HepG2 (cell line): ENCODE measurements around the gene PUS7. TPM values are rescaled to one million over a fixed set of nuclear protein-coding genes. Genes with fewer than 3 reads are reported as not detected.
A peak's percentile ranks its signal among the peaks of the same experiment; 100 is the strongest.

Source experiments
- ATAC-seq: fragments of 200-7000 bp; cut with Tn5 transposase; 3 replicates; pipeline ENCODE4 v1.9.1; 2020; ENCODE audit warnings: mild to moderate bottlenecking, moderate library complexity
- BruUV-seq: library from RNA; stranded (reverse); fragments of 400-500 nt; replicated peaks from 2 replicates; lab custom pipeline; 2021; lab: Mats Ljungman, UMichigan
- CTCF ChIA-PET: fragments of 300-600 bp; formaldehyde crosslinking; extraction: SDS; loops from one replicate; lab custom pipeline; 2021; ENCODE audit warnings: low total read pairs, inconsistent platforms, low intra/inter-chr PET ratio; lab: Yijun Ruan, JAX
- POLR2A ChIA-PET: fragments of 350-600 bp; sonication (Branson Sonifier 250); formaldehyde crosslinking; loops from one replicate; lab custom pipeline; 2020; ENCODE audit warnings: antibody characterized with exemption, inconsistent platforms; lab: Yijun Ruan, JAX
- DNase-seq: peaks from one replicate; pipeline ENCODE4 v3.0.0-alpha.2; 2015; ENCODE audit warnings: low spot score
- FAIRE-seq: peaks from 3 replicates; lab custom pipeline; 2011; peaks lifted over from hg19 to GRCh38; lab: Jason Lieb, UNC
- H2AFZ ChIP-seq: one replicate; pipeline ENCODE4 v1.6.1; 2011; ENCODE audit warnings: low read length, inconsistent platforms
- H3K27ac ChIP-seq: fragments of 300-600 bp; 3 replicates; pipeline ENCODE4 v1.8.0; 2011; ENCODE audit warnings: mixed run types, mild to moderate bottlenecking, mixed read lengths, low read length, inconsistent platforms; ENCODE audit not compliant: insufficient read depth; ENCODE audit errors: extremely low read length
- H3K27me3 ChIP-seq, 2 experiments: fragments of 200-600 bp in 1 of 2; 2 replicates in 1 of 2; 3 replicates in 1 of 2; pipeline versions ENCODE4 v1.6.0 to v1.8.0; 2011; ENCODE audit warnings: low read length in 2 of 2, mild to moderate bottlenecking in 2 of 2, moderate library complexity in 2 of 2, inconsistent platforms in 1 of 2; ENCODE audit not compliant: insufficient read depth in 2 of 2, control insufficient read depth in 1 of 2
- H3K36me3 ChIP-seq, 2 experiments: fragments of 200-600 bp in 1 of 2; replicated peaks in 1 of 2; 2 replicates in 1 of 2; 3 replicates in 1 of 2; pipeline versions ENCODE4 v1.5.1 to v1.8.0; 2011; ENCODE audit warnings: low read length in 2 of 2, inconsistent platforms in 1 of 2; ENCODE audit not compliant: insufficient read depth in 2 of 2, control insufficient read depth in 1 of 2
- H3K4me1 ChIP-seq: 2 replicates; pipeline ENCODE4 v1.5.1; 2012; ENCODE audit warnings: low read length, inconsistent platforms; ENCODE audit not compliant: insufficient read depth
- H3K4me2 ChIP-seq: 2 replicates; pipeline ENCODE4 v1.6.0; 2011; ENCODE audit warnings: low read depth, low read length, inconsistent platforms
- H3K4me3 ChIP-seq, 3 experiments: fragments of 200-600 bp in 1 of 3; sonication (generic), shearing (Covaris generic) in 1 of 3; replicated peaks in 1 of 3; 2 replicates each; pipeline ENCODE4 v1.5.1; 2011 to 2016; ENCODE audit warnings: low read length in 3 of 3, inconsistent platforms in 2 of 3, low read depth in 2 of 3, mild to moderate bottlenecking in 2 of 3, control low read depth in 1 of 3, mixed read lengths in 1 of 3; ENCODE audit not compliant: insufficient read depth in 1 of 3
- H3K79me2 ChIP-seq: one replicate; pipeline ENCODE4 v1.6.1; 2011; ENCODE audit warnings: low read length, inconsistent platforms; ENCODE audit not compliant: insufficient read depth
- H3K9ac ChIP-seq: 2 replicates; pipeline ENCODE4 v1.6.0; 2011; ENCODE audit warnings: mild to moderate bottlenecking, low read depth, low read length, inconsistent platforms; ENCODE audit not compliant: insufficient read depth
- H3K9me3 ChIP-seq: 2 replicates; pipeline ENCODE4 v1.5.1; 2012; ENCODE audit warnings: mild to moderate bottlenecking, low read length
- H4K20me1 ChIP-seq: 2 replicates; pipeline ENCODE4 v1.6.0; 2011; ENCODE audit warnings: inconsistent platforms, mild to moderate bottlenecking, low read length, moderate library complexity; ENCODE audit not compliant: insufficient read depth
- ATF7 ChIP-seq, 2 experiments: fragments of 450-650 bp in 1 of 2; sonication (generic) in 1 of 2; formaldehyde crosslinking in 1 of 2; IDR thresholded peaks; 2 replicates each; pipeline versions ENCODE4 v1.4.0 to v1.6.1; 2016 to 2020; ENCODE audit warnings: antibody characterized with exemption in 1 of 2, mild to moderate bottlenecking in 1 of 2, missing genetic modification reagents in 1 of 2
- MAFK ChIP-seq, 2 experiments: IDR thresholded peaks in 1 of 2; conservative IDR thresholded peaks in 1 of 2; 2 replicates each; pipeline ENCODE4 v1.6.1; 2011; ENCODE audit warnings: improper control_type of control experiment in 2 of 2, low read length in 2 of 2
- NFAT5 ChIP-seq: sonication (generic); formaldehyde crosslinking; IDR thresholded peaks from 2 replicates; pipeline ENCODE4 v1.4.0; 2020; ENCODE audit warnings: missing genetic modification reagents
- THYN1 ChIP-seq: sonication (generic); formaldehyde crosslinking; IDR thresholded peaks from 2 replicates; pipeline ENCODE4 v1.8.1; 2023; ENCODE audit warnings: low read depth, mild to moderate bottlenecking, moderate library complexity, missing genetic modification reagents, borderline replicate concordance
- WGBS: methylation state at CpG from one replicate; pipeline ENCODE4 v1.1.6; 2017; ENCODE audit warnings: low lambda C conversion rate; 5-methylcytosine and 5-hydroxymethylcytosine counted together
- in situ Hi-C: cut with HindIII; loops from 2 replicates; pipeline ENCODE4 v1.10.0; 2017; ENCODE audit warnings: low pct_unique_long_range_greater_than_20kb; ENCODE audit not compliant: extremely low pct_ligation_motif_present
- intact Hi-C: fragments of 100-400 bp; cut with micrococcal nuclease; formaldehyde crosslinking; loops from one replicate; pipeline ENCODE4 v1.10.0; 2022; ENCODE audit not compliant: unreplicated experiment
- polyA plus RNA-seq, 8 experiments: library from polyadenylated mRNA; depleted of rRNA in 3 of 8; stranded (reverse) in 7 of 8; unstranded in 1 of 8; fragments of >200 nt; fragmentation: Illumina TruSeq in 4 of 8; extraction: Trizol in 4 of 8; gene quantifications; 2 replicates each; pipeline versions ENCODE4 v1.2.1 to v1.2.3, GENCODE V29; 2011 to 2016; ENCODE audit warnings: low read depth in 4 of 8, missing spikeins in 1 of 8, mixed read lengths in 1 of 8; ENCODE audit not compliant: insufficient read depth in 1 of 8
- total RNA-seq, 5 experiments: library from RNA; depleted of rRNA; stranded (reverse); fragments of >200 nt; fragmentation: Illumina TruSeq; extraction: Trizol; gene quantifications; 2 replicates each; pipeline ENCODE4 v1.2.3, GENCODE V29; 2016; ENCODE audit warnings: low read depth in 1 of 5

The PUS7 gene
- total and polyA plus RNA-seq, 2 of the 13 experiments (the other 11 are each of a cell fraction or from before 2014, with no cell fraction given), result 14.4 to 41.2 TPM

- WGBS, result 100% methylated on average over 1 of the region's 1 CpG
- POLR2A ChIA-PET, result no interaction called here
Observed at GRCh38 chr7:105474045-105474444, 48.0 kb downstream of the PUS7 start.

GRCh38 chr7:105473163-105473562, 48.9 kb downstream of the PUS7 start:
- Histone ChIP-seq H3K27me3 (no peaks in the 10 kb centered on the region), H3K36me3 (peaks cover 1 to 30% of the 10 kb centered on the region in 2 experiments; a peak in 4 of 5 replicates), H3K4me3 (no peak overlapping the region), H3K27ac (no peak overlapping the region), H4K20me1 (no peaks in the 10 kb centered on the region), H3K79me2 (no peaks in the 10 kb centered on the region), H3K4me1 (no peaks in the 10 kb centered on the region), H3K9me3 (no peaks in the 10 kb centered on the region), H3K9ac (no peak overlapping the region), H2AFZ (no peak overlapping the region), H3K4me2 (no peak overlapping the region)
- 96% methylated on average over 4 of the region's 4 CpGs for WGBS
- FAIRE-seq (no peak), DNase-seq (no peak), ATAC-seq (no peak)
- BruUV-seq, result no TSS peak
- in situ Hi-C loops (no loop called here), intact Hi-C loops (no loop called here)
- ChIA-PET CTCF (no interaction called here), POLR2A (no interaction called here)
- TF ChIP-seq MAFK (conservative IDR thresholded peaks at IDR 0.05 in 1 of 2, IDR thresholded peaks at IDR 0.05 in 1 of 2; ENCODE audit: low read length in 2 of 2) (peak; percentile 16 to 19; a peak in 1 of 4 replicates), NFAT5 (CRISPR knock-in tag) (no peak)

More at GRCh38 chr7:105474045-105474444, 48.0 kb downstream of the PUS7 start:
- H3K36me3 ChIP-seq, result peaks cover 2 to 37% of the 10 kb centered on the region in 2 experiments; a peak in 4 of 5 replicates
- FAIRE-seq (no peak), DNase-seq (no peak), ATAC-seq (no peak)
- no peaks in the 10 kb centered on the region for H3K27me3 ChIP-seq
- H3K9ac ChIP-seq, result no peak overlapping the region
- CTCF ChIA-PET, result no interaction called here
- no peaks in the 10 kb centered on the region for H3K4me1 ChIP-seq
- H3K4me3 ChIP-seq, result no peak overlapping the region
- H3K79me2 ChIP-seq, result no peaks in the 10 kb centered on the region
- intact Hi-C loops, result no loop called here
- H2AFZ ChIP-seq, result no peak overlapping the region
- no peaks in the 10 kb centered on the region for H4K20me1 ChIP-seq
- BruUV-seq, result no TSS peak
- H3K9me3 ChIP-seq, result no peaks in the 10 kb centered on the region
- H3K4me2 ChIP-seq, result no peak overlapping the region
- TF ChIP-seq THYN1 (CRISPR knock-in tag), result no peak
- peak; percentile 59; the same call in 1 of the 2 replicates for TF ChIP-seq ATF7 (IDR thresholded peaks at IDR 0.05)
- no peak for TF ChIP-seq ATF7 (CRISPR knock-in tag; IDR thresholded peaks at IDR 0.05)
- in situ Hi-C loops, result no loop called here
- no peak overlapping the region for H3K27ac ChIP-seq
